PC-9 (cell line): ENCODE data around the gene NDUFB5.

Experiments
- EZH2 ChIP-seq: fragments of 200-600 bp; sonication (generic); IDR thresholded peaks from 2 replicates; pipeline ENCODE4 v1.8.0; 2017; ENCODE audit warnings: antibody characterized with exemption, low read depth
- TF ChIP-seq, protein P1 (sequence below): fragments of 200-600 bp; sonication (generic); conservative IDR thresholded peaks from 2 replicates; pipeline ENCODE4 v1.6.1; 2017; ENCODE audit warnings: mixed run types, antibody characterized with exemption, mild to moderate bottlenecking, moderate library complexity

DNA sequence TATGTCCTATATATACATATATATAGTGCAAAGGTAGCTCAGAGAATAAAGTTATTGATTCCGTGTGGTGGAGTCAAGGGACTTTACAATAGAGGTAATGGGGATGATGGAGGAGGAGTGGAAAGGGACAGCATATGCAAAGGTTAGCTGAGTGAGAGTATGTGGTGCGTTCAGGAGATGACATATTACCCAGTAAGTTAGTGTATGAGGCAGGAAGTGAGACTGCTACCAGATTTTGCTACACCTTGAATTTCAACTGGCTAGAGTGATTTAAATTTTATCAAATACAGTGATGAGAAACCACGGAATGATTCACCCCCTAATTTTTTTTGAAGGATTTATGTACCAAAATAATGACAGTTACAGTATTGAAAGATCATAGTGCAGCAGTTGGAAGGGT lies 39.1 kb upstream of the NDUFB5 start:
- TF ChIP-seq, protein P1, sequence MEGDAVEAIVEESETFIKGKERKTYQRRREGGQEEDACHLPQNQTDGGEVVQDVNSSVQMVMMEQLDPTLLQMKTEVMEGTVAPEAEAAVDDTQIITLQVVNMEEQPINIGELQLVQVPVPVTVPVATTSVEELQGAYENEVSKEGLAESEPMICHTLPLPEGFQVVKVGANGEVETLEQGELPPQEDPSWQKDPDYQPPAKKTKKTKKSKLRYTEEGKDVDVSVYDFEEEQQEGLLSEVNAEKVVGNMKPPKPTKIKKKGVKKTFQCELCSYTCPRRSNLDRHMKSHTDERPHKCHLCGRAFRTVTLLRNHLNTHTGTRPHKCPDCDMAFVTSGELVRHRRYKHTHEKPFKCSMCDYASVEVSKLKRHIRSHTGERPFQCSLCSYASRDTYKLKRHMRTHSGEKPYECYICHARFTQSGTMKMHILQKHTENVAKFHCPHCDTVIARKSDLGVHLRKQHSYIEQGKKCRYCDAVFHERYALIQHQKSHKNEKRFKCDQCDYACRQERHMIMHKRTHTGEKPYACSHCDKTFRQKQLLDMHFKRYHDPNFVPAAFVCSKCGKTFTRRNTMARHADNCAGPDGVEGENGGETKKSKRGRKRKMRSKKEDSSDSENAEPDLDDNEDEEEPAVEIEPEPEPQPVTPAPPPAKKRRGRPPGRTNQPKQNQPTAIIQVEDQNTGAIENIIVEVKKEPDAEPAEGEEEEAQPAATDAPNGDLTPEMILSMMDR = no peak
- TF ChIP-seq EZH2 = no peak
